Panc1 (cell line): Measurements from ENCODE around the gene NOL9. TPM values are rescaled to one million over a fixed set of nuclear protein-coding genes. Genes with fewer than 3 reads are reported as not detected.

Experiments
- ATAC-seq: fragments of 200-7000 bp; cut with Tn5 transposase; 2 replicates; pipeline ENCODE4 v1.9.1; 2020; ENCODE audit warnings: mild to moderate bottlenecking, moderate library complexity
- BruUV-seq: library from RNA; stranded (reverse); fragments of 400-500 nt; replicated peaks from 2 replicates; lab custom pipeline; 2021; lab: Mats Ljungman, UMichigan
- CTCF ChIA-PET: fragments of 300-600 bp; sonication (Branson Sonifier 250); formaldehyde crosslinking; loops from one replicate; lab custom pipeline; 2022; ENCODE audit warnings: antibody characterized with exemption; lab: Charles Lee
- POLR2A ChIA-PET: fragments of 300-600 bp; sonication (Branson Sonifier 250); formaldehyde crosslinking; loops from one replicate; lab custom pipeline; 2022; ENCODE audit warnings: antibody characterized with exemption; lab: Charles Lee
- DNase-seq: peaks from one replicate; pipeline ENCODE4 v3.0.0-alpha.2; 2010; ENCODE audit warnings: low read depth, low spot score
- H3K27ac ChIP-seq: 2 replicates; pipeline ENCODE4 v1.5.1; 2011; ENCODE audit warnings: mild to moderate bottlenecking, low read length, inconsistent platforms
- H3K27me3 ChIP-seq: fragments of 200-500 bp; sonication (Bioruptor generic); 2 replicates; pipeline ENCODE4 v1.6.0; 2014; ENCODE audit warnings: low read length, inconsistent platforms; ENCODE audit not compliant: control insufficient read depth, insufficient read depth
- H3K36me3 ChIP-seq: fragments of 200-500 bp; sonication (Bioruptor generic); 2 replicates; pipeline ENCODE4 v1.5.1; 2014; ENCODE audit warnings: inconsistent platforms, mild to moderate bottlenecking, low read length, moderate library complexity; ENCODE audit not compliant: control insufficient read depth, insufficient read depth
- H3K4me1 ChIP-seq: 2 replicates; pipeline ENCODE4 v1.5.1; 2011; ENCODE audit warnings: inconsistent platforms, mild to moderate bottlenecking, low read length, moderate library complexity; ENCODE audit not compliant: control insufficient read depth, insufficient read depth
- H3K4me3 ChIP-seq, 2 experiments: 2 replicates each; pipeline ENCODE4 v1.5.1; 2011 to 2012; ENCODE audit warnings: low read depth in 2 of 2, low read length in 2 of 2, mild to moderate bottlenecking in 2 of 2, inconsistent platforms in 1 of 2, moderate library complexity in 1 of 2
- H3K9me3 ChIP-seq: fragments of 200-500 bp; sonication (Bioruptor generic); 2 replicates; pipeline ENCODE4 v1.5.1; 2014; ENCODE audit warnings: low read depth, mild to moderate bottlenecking, inconsistent platforms, low read length, moderate library complexity; ENCODE audit not compliant: control insufficient read depth, insufficient read depth
- POLR2AphosphoS5 ChIP-seq: IDR thresholded peaks from 2 replicates; pipeline ENCODE4 v1.6.1; 2012; ENCODE audit warnings: mild to moderate bottlenecking, low read depth, low read length, moderate library complexity
- SIN3A ChIP-seq: IDR thresholded peaks from 2 replicates; pipeline ENCODE4 v1.6.1; 2012; ENCODE audit warnings: low read depth, mild to moderate bottlenecking, low read length, moderate library complexity, borderline replicate concordance; ENCODE audit not compliant: insufficient read depth
- TCF7L2 ChIP-seq: IDR thresholded peaks from 2 replicates; pipeline ENCODE4 v1.6.1; 2011; ENCODE audit warnings: mild to moderate bottlenecking, low read depth, low read length, inconsistent platforms
- in situ Hi-C: cut with HindIII; loops from 2 replicates; pipeline ENCODE4 v1.10.0; 2016; ENCODE audit warnings: low sequenced_read_pairs, low pct_unique_long_range_greater_than_20kb
- intact Hi-C: fragments of 100-400 bp; cut with micrococcal nuclease; formaldehyde crosslinking; loops from one replicate; pipeline ENCODE4 v1.10.0; 2022; ENCODE audit not compliant: unreplicated experiment
- total RNA-seq: library from RNA; stranded (reverse); gene quantifications from one replicate; pipeline ENCODE4 v1.2.1, GENCODE V29; 2021; ENCODE audit not compliant: unreplicated experiment
- TF ChIP-seq, protein P1 (sequence below): fragments of 450-650 bp; IDR thresholded peaks from 2 replicates; pipeline ENCODE4 v1.5.1; 2017; ENCODE audit warnings: mild to moderate bottlenecking
- TF ChIP-seq, protein P2 (sequence below), 2 experiments: IDR thresholded peaks; 2 replicates each; pipeline ENCODE4 v1.6.1; 2011 to 2012; ENCODE audit warnings: low read depth in 2 of 2, control low read depth in 1 of 2, low read length in 1 of 2, mild to moderate bottlenecking in 1 of 2, moderate library complexity in 1 of 2; ENCODE audit not compliant: insufficient read depth in 1 of 2

The NOL9 gene
- total RNA-seq, 1 experiment from 2014 or later: 46.4 TPM

DNA sequence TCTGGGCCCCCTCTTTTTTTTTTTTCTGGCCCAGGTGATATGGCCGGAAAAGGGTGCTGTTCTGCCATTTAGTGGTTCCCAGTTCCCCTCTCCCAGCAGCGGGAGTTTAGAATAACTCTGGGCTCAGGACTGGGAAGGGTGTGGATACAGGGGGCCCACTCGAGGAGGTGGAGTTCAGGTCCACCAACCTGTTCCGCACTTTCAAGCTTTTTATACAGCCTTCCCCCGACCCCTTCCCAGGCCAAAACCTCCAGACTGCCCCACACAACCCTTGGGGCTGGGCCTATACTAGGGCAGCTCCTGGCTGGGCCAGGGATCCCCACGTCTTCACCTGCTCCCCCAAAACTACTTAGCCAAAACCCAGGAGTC, 63.2 kb downstream of the NOL9 start:
- no peak for TF ChIP-seq POLR2AphosphoS5
- TF ChIP-seq TCF7L2: no peak
- TF ChIP-seq, protein P1, sequence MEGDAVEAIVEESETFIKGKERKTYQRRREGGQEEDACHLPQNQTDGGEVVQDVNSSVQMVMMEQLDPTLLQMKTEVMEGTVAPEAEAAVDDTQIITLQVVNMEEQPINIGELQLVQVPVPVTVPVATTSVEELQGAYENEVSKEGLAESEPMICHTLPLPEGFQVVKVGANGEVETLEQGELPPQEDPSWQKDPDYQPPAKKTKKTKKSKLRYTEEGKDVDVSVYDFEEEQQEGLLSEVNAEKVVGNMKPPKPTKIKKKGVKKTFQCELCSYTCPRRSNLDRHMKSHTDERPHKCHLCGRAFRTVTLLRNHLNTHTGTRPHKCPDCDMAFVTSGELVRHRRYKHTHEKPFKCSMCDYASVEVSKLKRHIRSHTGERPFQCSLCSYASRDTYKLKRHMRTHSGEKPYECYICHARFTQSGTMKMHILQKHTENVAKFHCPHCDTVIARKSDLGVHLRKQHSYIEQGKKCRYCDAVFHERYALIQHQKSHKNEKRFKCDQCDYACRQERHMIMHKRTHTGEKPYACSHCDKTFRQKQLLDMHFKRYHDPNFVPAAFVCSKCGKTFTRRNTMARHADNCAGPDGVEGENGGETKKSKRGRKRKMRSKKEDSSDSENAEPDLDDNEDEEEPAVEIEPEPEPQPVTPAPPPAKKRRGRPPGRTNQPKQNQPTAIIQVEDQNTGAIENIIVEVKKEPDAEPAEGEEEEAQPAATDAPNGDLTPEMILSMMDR: no peak
- TF ChIP-seq, protein P2, sequence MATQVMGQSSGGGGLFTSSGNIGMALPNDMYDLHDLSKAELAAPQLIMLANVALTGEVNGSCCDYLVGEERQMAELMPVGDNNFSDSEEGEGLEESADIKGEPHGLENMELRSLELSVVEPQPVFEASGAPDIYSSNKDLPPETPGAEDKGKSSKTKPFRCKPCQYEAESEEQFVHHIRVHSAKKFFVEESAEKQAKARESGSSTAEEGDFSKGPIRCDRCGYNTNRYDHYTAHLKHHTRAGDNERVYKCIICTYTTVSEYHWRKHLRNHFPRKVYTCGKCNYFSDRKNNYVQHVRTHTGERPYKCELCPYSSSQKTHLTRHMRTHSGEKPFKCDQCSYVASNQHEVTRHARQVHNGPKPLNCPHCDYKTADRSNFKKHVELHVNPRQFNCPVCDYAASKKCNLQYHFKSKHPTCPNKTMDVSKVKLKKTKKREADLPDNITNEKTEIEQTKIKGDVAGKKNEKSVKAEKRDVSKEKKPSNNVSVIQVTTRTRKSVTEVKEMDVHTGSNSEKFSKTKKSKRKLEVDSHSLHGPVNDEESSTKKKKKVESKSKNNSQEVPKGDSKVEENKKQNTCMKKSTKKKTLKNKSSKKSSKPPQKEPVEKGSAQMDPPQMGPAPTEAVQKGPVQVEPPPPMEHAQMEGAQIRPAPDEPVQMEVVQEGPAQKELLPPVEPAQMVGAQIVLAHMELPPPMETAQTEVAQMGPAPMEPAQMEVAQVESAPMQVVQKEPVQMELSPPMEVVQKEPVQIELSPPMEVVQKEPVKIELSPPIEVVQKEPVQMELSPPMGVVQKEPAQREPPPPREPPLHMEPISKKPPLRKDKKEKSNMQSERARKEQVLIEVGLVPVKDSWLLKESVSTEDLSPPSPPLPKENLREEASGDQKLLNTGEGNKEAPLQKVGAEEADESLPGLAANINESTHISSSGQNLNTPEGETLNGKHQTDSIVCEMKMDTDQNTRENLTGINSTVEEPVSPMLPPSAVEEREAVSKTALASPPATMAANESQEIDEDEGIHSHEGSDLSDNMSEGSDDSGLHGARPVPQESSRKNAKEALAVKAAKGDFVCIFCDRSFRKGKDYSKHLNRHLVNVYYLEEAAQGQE (IDR thresholded peaks at IDR 0.05; ENCODE audit: insufficient read depth in 1 of 2, low read depth in 2 of 2, low read length in 1 of 2): no peak
- no peak for TF ChIP-seq SIN3A
- in situ Hi-C loops: no loop called here
- no peaks in the 10 kb centered on the region for H3K27me3 ChIP-seq
- CTCF ChIA-PET: interaction anchor here (0.6 kb wide), 1 partner anchor 31 kb away, joined by 5 read pairs; no protein-coding TSS in a partner anchor
- H3K36me3 ChIP-seq: no peaks in the 10 kb centered on the region; the same call in 1 of the 2 replicates
- peak overlapping the region; percentile 78 for H3K27ac ChIP-seq
- H3K9me3 ChIP-seq: no peaks in the 10 kb centered on the region
- DNase-seq: no peak
- BruUV-seq: no TSS peak
- intact Hi-C loops: no loop called here
- peak overlapping the region; percentile 85 to 98 for H3K4me3 ChIP-seq
- POLR2A ChIA-PET: no interaction called here
- H3K4me1 ChIP-seq: peaks cover 30% of the 10 kb centered on the region
- peak; percentile 2; the same call in 1 of the 2 replicates for ATAC-seq

DNA sequence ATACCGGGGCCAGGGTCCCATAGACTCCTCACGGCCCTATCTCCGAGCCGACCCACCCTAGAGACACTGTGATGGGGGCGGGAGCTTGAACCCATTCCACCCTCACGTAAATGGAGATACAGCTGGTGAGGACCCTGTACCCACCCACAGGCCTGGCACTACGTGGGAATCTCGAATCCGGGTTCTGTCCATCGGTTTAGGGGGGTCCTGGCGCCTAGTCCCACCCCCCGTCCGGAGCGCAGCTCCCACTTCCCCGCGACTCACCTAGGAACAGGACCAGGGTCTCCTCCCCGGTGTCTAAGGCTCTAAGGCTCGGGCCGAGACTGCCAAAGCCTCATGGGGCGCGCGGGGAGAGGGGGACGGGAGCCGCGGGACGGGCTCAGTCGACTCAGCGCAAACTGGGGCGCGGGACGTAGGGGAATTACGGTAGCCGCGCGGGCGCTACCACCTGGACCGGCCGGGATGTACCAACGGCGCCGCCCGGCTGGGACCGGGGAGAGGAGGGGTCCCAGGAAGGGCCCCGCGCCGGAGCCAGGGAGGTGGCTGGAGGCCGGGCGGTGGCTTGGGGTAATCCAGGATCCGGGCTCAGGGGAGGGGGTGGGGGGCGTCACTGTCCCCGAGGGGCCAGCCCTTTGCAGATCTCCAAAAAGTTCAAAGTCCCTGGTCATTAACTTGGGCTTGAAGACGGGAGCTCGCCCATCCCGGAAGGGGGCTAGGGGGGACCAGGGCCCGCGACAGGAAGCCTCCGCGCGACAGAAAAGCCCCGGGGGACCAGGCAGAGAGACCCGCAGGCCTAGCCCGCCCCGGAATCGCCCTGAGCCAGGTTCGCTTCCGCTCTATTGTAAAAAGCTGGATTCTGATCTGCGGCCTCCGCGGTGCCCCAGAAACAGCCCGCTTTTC, 63.9 kb downstream of the NOL9 start:
- Histone ChIP-seq H3K27ac (peak overlapping the region; percentile 78), H3K9me3 (no peaks in the 10 kb centered on the region), H3K36me3 (no peaks in the 10 kb centered on the region; the same call in 1 of the 2 replicates), H3K4me3 (peak overlapping the region; percentile 85 to 98), H3K27me3 (no peaks in the 10 kb centered on the region), H3K4me1 (peaks cover 27% of the 10 kb centered on the region)
- TF ChIP-seq, protein P1: no peak
- TF ChIP-seq POLR2AphosphoS5 (peak; percentile 21; the same call in 1 of the 2 replicates), SIN3A (0 out of 2 replicates have a peak, but pooled peaks have one; percentile 23), TCF7L2 (0 out of 2 replicates have a peak, but pooled peaks have one; percentile 38)
- TF ChIP-seq, protein P2 (IDR thresholded peaks at IDR 0.05; ENCODE audit: insufficient read depth in 1 of 2, low read depth in 2 of 2, low read length in 1 of 2): no peak
- DNase-seq (no peak), ATAC-seq (peak; percentile 72)
- CTCF ChIA-PET: interaction anchor here (1.8 kb wide), 1 partner anchor 8 kb away, joined by 8 read pairs; no protein-coding TSS in a partner anchor
- BruUV-seq: no TSS peak
- in situ Hi-C loops: no loop called here
- POLR2A ChIA-PET: no interaction called here
- intact Hi-C loops: no loop called here
